HCT116 (cell line): Measurements from ENCODE around the gene SCPEP1. TPM values are rescaled to one million over a fixed set of nuclear protein-coding genes. Genes with fewer than 3 reads are reported as not detected.

Source experiments
- ATAC-seq: fragments of 200-7000 bp; cut with Tn5 transposase; 2 replicates; pipeline ENCODE4 v1.9.1; 2020; ENCODE audit warnings: mild to moderate bottlenecking, moderate library complexity
- BruUV-seq: library from RNA; stranded (reverse); fragments of 400-500 nt; replicated peaks from 2 replicates; lab custom pipeline; 2021; lab: Mats Ljungman, UMichigan
- CTCF ChIA-PET: fragments of 300-600 bp; sonication (Branson Sonifier 250); formaldehyde crosslinking; loops from one replicate; lab custom pipeline; 2021; ENCODE audit warnings: antibody characterized with exemption; lab: Charles Lee
- POLR2A ChIA-PET: fragments of 300-600, 350-600 bp; sonication (Branson Sonifier 250); formaldehyde crosslinking; loops from one replicate; lab custom pipeline; 2021; ENCODE audit warnings: antibody characterized with exemption; lab: Charles Lee
- RAD21 ChIA-PET, 2 experiments: fragments of 300-600 bp; sonication (Branson Sonifier 250); formaldehyde crosslinking; loops; one replicate each; lab custom pipeline; 2023; ENCODE audit warnings: low total read pairs in 2 of 2; ENCODE audit not compliant: uncharacterized antibody in 2 of 2, unreplicated experiment in 2 of 2, low non-redundant PET in 1 of 2; lab: Charles Lee
- DNase-seq: peaks from one replicate; pipeline ENCODE4 v3.0.0-alpha.2; 2010; ENCODE audit warnings: low read depth, low spot score
- H2AFZ ChIP-seq: fragments of 200-600 bp; shearing (Covaris generic), sonication (generic); 2 replicates; pipeline ENCODE4 v1.6.1; 2017; ENCODE audit warnings: low read depth, mixed run types, mixed read lengths, antibody characterized with exemption, low read length; ENCODE audit not compliant: poor library complexity, severe bottlenecking
- H3K27ac ChIP-seq: 2 replicates; pipeline ENCODE4 v1.5.1; 2012; ENCODE audit warnings: low read depth, low read length
- H3K27me3 ChIP-seq: fragments of 200-600 bp; sonication (generic); 2 replicates; pipeline ENCODE4 v1.6.1; 2016; ENCODE audit warnings: mixed run types, low read length, mixed read lengths; ENCODE audit not compliant: insufficient read depth
- H3K36me3 ChIP-seq, 2 experiments: fragments of 200-500 bp in 1 of 2; fragments of 200-600 bp in 1 of 2; sonication (Bioruptor generic) in 1 of 2; sonication (generic) in 1 of 2; 2 replicates each; pipeline versions ENCODE4 v1.5.1 to v1.6.1; 2014 to 2016; ENCODE audit warnings: low read length in 2 of 2, inconsistent platforms in 1 of 2, mixed read lengths in 1 of 2, mixed run types in 1 of 2; ENCODE audit not compliant: insufficient read depth in 2 of 2, control insufficient read depth in 1 of 2
- H3K4me1 ChIP-seq, 2 experiments: fragments of 200-600 bp in 1 of 2; sonication (generic) in 1 of 2; 2 replicates each; pipeline versions ENCODE4 v1.5.1 to v1.6.1; 2012 to 2017; ENCODE audit warnings: low read length in 2 of 2, inconsistent platforms in 1 of 2, mild to moderate bottlenecking in 1 of 2, mixed read lengths in 1 of 2, mixed run types in 1 of 2, moderate library complexity in 1 of 2; ENCODE audit not compliant: insufficient read depth in 2 of 2, control insufficient read depth in 1 of 2
- H3K4me2 ChIP-seq: fragments of 200-600 bp; sonication (generic); 2 replicates; pipeline ENCODE4 v1.6.1; 2017; ENCODE audit warnings: mixed run types, low read length, mixed read lengths
- H3K4me3 ChIP-seq, 2 experiments: fragments of 200-600 bp in 1 of 2; sonication (generic) in 1 of 2; replicated peaks in 1 of 2; 2 replicates each; pipeline ENCODE4 v1.5.1; 2011 to 2016; ENCODE audit warnings: low read length in 2 of 2, control low read depth in 1 of 2, low read depth in 1 of 2, mild to moderate bottlenecking in 1 of 2, mixed read lengths in 1 of 2, mixed run types in 1 of 2
- H3K79me2 ChIP-seq: fragments of 200-600 bp; sonication (generic); 2 replicates; pipeline ENCODE4 v1.6.1; 2017; ENCODE audit warnings: mild to moderate bottlenecking, mixed run types, low read length, moderate library complexity, mixed read lengths; ENCODE audit not compliant: insufficient read depth
- H3K9ac ChIP-seq: fragments of 200-600 bp; sonication (generic); 2 replicates; pipeline ENCODE4 v1.6.1; 2016; ENCODE audit warnings: low read length, mixed read lengths
- H3K9me2 ChIP-seq: fragments of 200-600 bp; sonication (generic), shearing (Covaris generic); 2 replicates; pipeline ENCODE4 v1.6.1; 2017; ENCODE audit warnings: mixed run types, mild to moderate bottlenecking, moderate library complexity; ENCODE audit not compliant: insufficient read depth
- H3K9me3 ChIP-seq, 2 experiments: fragments of 200-500 bp in 1 of 2; fragments of 200-600 bp in 1 of 2; sonication (Bioruptor generic) in 1 of 2; sonication (generic) in 1 of 2; 2 replicates each; pipeline ENCODE4 v1.6.1; 2014 to 2017; ENCODE audit warnings: low read length in 2 of 2, mixed read lengths in 2 of 2, inconsistent platforms in 1 of 2, low read depth in 1 of 2, mild to moderate bottlenecking in 1 of 2, mixed run types in 1 of 2, moderate library complexity in 1 of 2; ENCODE audit not compliant: control insufficient read depth in 1 of 2, insufficient read depth in 1 of 2
- H4K20me1 ChIP-seq: fragments of 200-600 bp; sonication (generic), shearing (Covaris generic); 2 replicates; pipeline ENCODE4 v1.6.1; 2017; ENCODE audit warnings: mixed run types, mild to moderate bottlenecking, moderate library complexity; ENCODE audit not compliant: insufficient read depth
- CBX3 ChIP-seq: IDR thresholded peaks from 2 replicates; pipeline ENCODE4 v1.6.1; 2012; ENCODE audit warnings: low read depth
- EGR1 ChIP-seq: IDR thresholded peaks from 2 replicates; pipeline ENCODE4 v1.6.1; 2012; ENCODE audit warnings: low read depth
- YY1 ChIP-seq: IDR thresholded peaks from 2 replicates; pipeline ENCODE4 v1.6.1; 2011; ENCODE audit warnings: low read length, low read depth, moderate library complexity, mild to moderate bottlenecking; ENCODE audit not compliant: insufficient replicate concordance; ENCODE audit errors: extremely low read depth
- intact Hi-C: fragments of 100-400 bp; cut with micrococcal nuclease; formaldehyde crosslinking; loops from 2 replicates; pipeline ENCODE4 v1.10.0; 2022
- total RNA-seq: library from RNA; stranded (reverse); gene quantifications from one replicate; pipeline ENCODE4 v1.2.1, GENCODE V29; 2021; ENCODE audit not compliant: unreplicated experiment
- TF ChIP-seq, protein P1 (sequence below): IDR thresholded peaks from 2 replicates; pipeline ENCODE4 v1.6.1; 2011; ENCODE audit warnings: mild to moderate bottlenecking, low read length, moderate library complexity; ENCODE audit not compliant: insufficient replicate concordance; ENCODE audit errors: extremely low read depth

The SCPEP1 gene
- total RNA-seq, 1 experiment from 2014 or later: 28.3 TPM

DNA sequence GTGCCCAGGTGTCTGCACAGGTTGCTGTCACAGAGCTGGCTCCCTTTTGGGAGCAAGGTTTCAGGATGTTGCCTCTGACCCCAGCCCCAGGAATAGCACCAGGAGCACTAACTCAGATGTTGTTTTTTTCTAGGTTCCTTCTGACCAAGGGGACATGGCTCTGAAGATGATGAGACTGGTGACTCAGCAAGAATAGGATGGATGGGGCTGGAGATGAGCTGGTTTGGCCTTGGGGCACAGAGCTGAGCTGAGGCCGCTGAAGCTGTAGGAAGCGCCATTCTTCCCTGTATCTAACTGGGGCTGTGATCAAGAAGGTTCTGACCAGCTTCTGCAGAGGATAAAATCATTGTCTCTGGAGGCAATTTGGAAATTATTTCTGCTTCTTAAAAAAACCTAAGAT, 28.1 kb downstream of the SCPEP1 start (continued):
- TF ChIP-seq YY1: no peak

DNA sequence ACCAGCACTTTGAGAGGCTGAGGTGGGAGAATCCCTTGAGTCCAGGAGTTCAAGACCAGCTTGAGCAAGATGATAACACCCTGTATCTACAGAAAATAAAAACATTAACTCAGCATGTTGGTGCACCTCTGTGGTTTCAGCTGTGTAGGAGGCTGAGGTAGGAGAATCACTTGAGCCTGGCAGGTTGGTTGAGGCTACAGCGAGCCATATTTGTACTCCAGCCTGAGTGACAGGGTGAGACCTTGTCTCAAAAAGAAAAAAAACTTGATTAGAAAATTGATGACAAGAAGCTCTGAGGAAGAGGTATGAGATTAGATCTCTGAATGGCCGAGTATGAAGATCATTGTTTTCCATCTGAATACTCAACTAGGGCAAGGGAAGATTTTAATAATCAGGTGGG, 31.0 kb downstream of the SCPEP1 start:
- ChIA-PET CTCF (no interaction called here), POLR2A (no interaction called here), RAD21 (no interaction called here)
- TF ChIP-seq CBX3 (no peak), YY1 (no peak), EGR1 (no peak)
- TF ChIP-seq, protein P1, sequence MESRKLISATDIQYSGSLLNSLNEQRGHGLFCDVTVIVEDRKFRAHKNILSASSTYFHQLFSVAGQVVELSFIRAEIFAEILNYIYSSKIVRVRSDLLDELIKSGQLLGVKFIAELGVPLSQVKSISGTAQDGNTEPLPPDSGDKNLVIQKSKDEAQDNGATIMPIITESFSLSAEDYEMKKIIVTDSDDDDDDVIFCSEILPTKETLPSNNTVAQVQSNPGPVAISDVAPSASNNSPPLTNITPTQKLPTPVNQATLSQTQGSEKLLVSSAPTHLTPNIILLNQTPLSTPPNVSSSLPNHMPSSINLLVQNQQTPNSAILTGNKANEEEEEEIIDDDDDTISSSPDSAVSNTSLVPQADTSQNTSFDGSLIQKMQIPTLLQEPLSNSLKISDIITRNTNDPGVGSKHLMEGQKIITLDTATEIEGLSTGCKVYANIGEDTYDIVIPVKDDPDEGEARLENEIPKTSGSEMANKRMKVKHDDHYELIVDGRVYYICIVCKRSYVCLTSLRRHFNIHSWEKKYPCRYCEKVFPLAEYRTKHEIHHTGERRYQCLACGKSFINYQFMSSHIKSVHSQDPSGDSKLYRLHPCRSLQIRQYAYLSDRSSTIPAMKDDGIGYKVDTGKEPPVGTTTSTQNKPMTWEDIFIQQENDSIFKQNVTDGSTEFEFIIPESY: no peak
- no TSS peak for BruUV-seq
- intact Hi-C loops: loop anchor here (5.0 kb wide), 1 partner anchor 103 kb away; no protein-coding TSS in a partner anchor
- Histone ChIP-seq H3K79me2 (no peaks in the 10 kb centered on the region), H3K36me3 (no peaks in the 10 kb centered on the region), H4K20me1 (no peaks in the 10 kb centered on the region), H3K27me3 (no peaks in the 10 kb centered on the region), H3K9me2 (no peaks in the 10 kb centered on the region), H3K4me3 (no peak overlapping the region), H3K27ac (no peak overlapping the region), H3K4me2 (no peak overlapping the region), H3K4me1 (no peaks in the 10 kb centered on the region), H2AFZ (no peak overlapping the region), H3K9me3 (peaks cover 0 to 9% of the 10 kb centered on the region in 2 experiments; a peak in 1 of 4 replicates), H3K9ac (no peak overlapping the region)
- DNase-seq (no peak), ATAC-seq (no peak)
